B cell (primary cell): ENCODE results near the gene PTPRN2. TPM values are rescaled to one million over a fixed set of nuclear protein-coding genes. Genes with fewer than 3 reads are reported as not detected.

ENCODE experiments used
- ATAC-seq: fragments of 200-7000 bp; cut with Tn5 transposase; one replicate; pipeline ENCODE4 v1.10.0; 2021; ENCODE audit warnings: low read depth, mild to moderate bottlenecking, moderate number of reproducible peaks, moderate library complexity
- CTCF ChIA-PET: fragments of 350-600 bp; sonication (Branson Sonifier 250); formaldehyde crosslinking; loops from one replicate; lab custom pipeline; 2021; ENCODE audit warnings: antibody characterized with exemption, inconsistent platforms; lab: Charles Lee
- POLR2A ChIA-PET: fragments of 350-600 bp; sonication (Branson Sonifier 250); formaldehyde crosslinking; loops from one replicate; lab custom pipeline; 2021; ENCODE audit warnings: antibody characterized with exemption; lab: Charles Lee
- DNase-seq: peaks from one replicate; pipeline ENCODE4 v3.0.0; 2013
- H2AFZ ChIP-seq: 2 replicates; pipeline ENCODE4 v1.6.1; 2012; ENCODE audit warnings: mild to moderate bottlenecking, low read depth, low read length; ENCODE audit not compliant: insufficient read depth, poor library complexity, severe bottlenecking
- H3K27ac ChIP-seq, 2 donors: 1 replicate in 1 of 2; 2 replicates in 1 of 2; pipeline ENCODE4 v1.5.1; 2012 to 2013; ENCODE audit warnings: low read length in 2 of 2, mild to moderate bottlenecking in 2 of 2, moderate library complexity in 1 of 2
- H3K27me3 ChIP-seq, 4 experiments: fragments of 200-600 bp in 1 of 4; sonication (generic) in 1 of 4; replicated peaks in 1 of 4; 1 replicate in 2 of 4; 2 replicates in 2 of 4; pipeline versions ENCODE4 v1.6.1 to v1.7.0; 2013 to 2016; ENCODE audit warnings: low read length in 3 of 4, mild to moderate bottlenecking in 2 of 4, mixed read lengths in 1 of 4, moderate library complexity in 1 of 4; ENCODE audit not compliant: insufficient read depth in 4 of 4, control insufficient read depth in 3 of 4; ENCODE audit errors: control extremely low read depth in 1 of 4
- H3K36me3 ChIP-seq, 2 experiments: replicated peaks in 1 of 2; 1 replicate in 1 of 2; 2 replicates in 1 of 2; pipeline versions ENCODE4 v1.6.1 to v1.7.1; 2013; ENCODE audit warnings: low read length in 1 of 2; ENCODE audit not compliant: insufficient read depth in 2 of 2, control insufficient read depth in 1 of 2; ENCODE audit errors: control extremely low read depth in 1 of 2, extremely low read depth in 1 of 2
- H3K4me1 ChIP-seq, 2 donors: fragments of 200-600 bp in 1 of 2; sonication (generic) in 1 of 2; 1 replicate in 1 of 2; 2 replicates in 1 of 2; pipeline versions ENCODE4 v1.5.1 to v1.6.1; 2013 to 2017; ENCODE audit warnings: low read length in 2 of 2; ENCODE audit not compliant: control insufficient read depth in 2 of 2, insufficient read depth in 2 of 2
- H3K4me2 ChIP-seq: replicated peaks from 2 replicates; pipeline ENCODE3; 2012; ENCODE audit warnings: mild to moderate bottlenecking, low read depth, low read length; ENCODE audit not compliant: poor library complexity, severe bottlenecking
- H3K4me3 ChIP-seq, 5 experiments: fragments of 200-600 bp in 1 of 5; sonication (generic) in 1 of 5; 1 replicate in 3 of 5; 2 replicates in 2 of 5; pipeline versions ENCODE4 v1.5.1 to v1.7.0; 2011 to 2016; ENCODE audit warnings: low read length in 4 of 5, mild to moderate bottlenecking in 4 of 5, low read depth in 2 of 5, control low read depth in 1 of 5, moderate library complexity in 1 of 5; ENCODE audit not compliant: insufficient read depth in 1 of 5; ENCODE audit errors: control extremely low read depth in 1 of 5, extremely low read depth in 1 of 5
- H3K79me2 ChIP-seq: fragments of 200-600 bp; sonication (generic); one replicate; pipeline ENCODE4 v1.6.0; 2016; ENCODE audit warnings: low read length; ENCODE audit not compliant: control insufficient read depth, insufficient read depth
- H3K9ac ChIP-seq: fragments of 200-600 bp; sonication (generic); 2 replicates; pipeline ENCODE4 v1.6.1; 2017; ENCODE audit warnings: mild to moderate bottlenecking, low read length, moderate library complexity
- H3K9me3 ChIP-seq, 3 donors: one replicate each; pipeline versions ENCODE4 v1.6.1 to v1.7.1; 2013; ENCODE audit warnings: low read length in 2 of 3; ENCODE audit not compliant: control insufficient read depth in 2 of 3, insufficient read depth in 1 of 3; ENCODE audit errors: control extremely low read depth in 1 of 3
- H4K20me1 ChIP-seq: 2 replicates; pipeline ENCODE4 v1.6.0; 2012; ENCODE audit warnings: mild to moderate bottlenecking, low read length; ENCODE audit not compliant: insufficient read depth, control insufficient read depth, poor library complexity, severe bottlenecking
- H3K27ac Mint-ChIP-seq: one replicate; pipeline ENCODE4 v1.8.0; 2021; ENCODE audit warnings: mixed read lengths
- H3K27me3 Mint-ChIP-seq: one replicate; pipeline ENCODE4 v1.8.0; 2021; ENCODE audit warnings: mixed read lengths
- H3K4me1 Mint-ChIP-seq: one replicate; pipeline ENCODE4 v1.8.0; 2021; ENCODE audit warnings: mixed read lengths
- H3K4me3 Mint-ChIP-seq: one replicate; pipeline ENCODE4 v1.8.0; 2021; ENCODE audit warnings: mixed read lengths
- H3K9me3 Mint-ChIP-seq: one replicate; pipeline ENCODE4 v1.8.0; 2022; ENCODE audit warnings: mixed read lengths; ENCODE audit not compliant: insufficient read depth
- CTCF ChIP-seq: fragments of 200-600 bp; IDR thresholded peaks from one replicate; pipeline ENCODE4 v1.8.0; 2022; ENCODE audit warnings: antibody characterized with exemption, mild to moderate bottlenecking
- EZH2 ChIP-seq: IDR thresholded peaks from 2 replicates; pipeline ENCODE4 v1.6.1; 2012; ENCODE audit warnings: borderline replicate concordance, low read depth, mild to moderate bottlenecking, moderate library complexity, low read length; ENCODE audit not compliant: insufficient read depth, poor library complexity, severe bottlenecking
- WGBS: methylation state at CpG from one replicate; pipeline ENCODE4 v1.1.5; 2013; ENCODE audit warnings: missing lambda C conversion rate; ENCODE audit not compliant: insufficient coverage; 5-methylcytosine and 5-hydroxymethylcytosine counted together
- intact Hi-C: fragments of 100-400 bp; cut with micrococcal nuclease; formaldehyde crosslinking; loops from one replicate; pipeline ENCODE4 v1.10.0; 2022
- polyA plus RNA-seq: library from polyadenylated mRNA; depleted of rRNA; stranded (reverse); fragments of >200 nt; gene quantifications from 2 replicates; pipeline ENCODE4 v1.2.3, GENCODE V29; 2012
- total RNA-seq, 2 donors: library from RNA; stranded (reverse); fragments of 120-200 nt in 1 of 2; gene quantifications; 1 replicate in 1 of 2; 2 replicates in 1 of 2; pipeline versions ENCODE4 v1.2.3 to v1.2.4, GENCODE V29; 2013 to 2022

Gene PTPRN2
- total and polyA plus RNA-seq, 2 donors (not counting 1 experiment from before 2014, with no cell fraction given): 2.0 to 5.0 TPM

GRCh38 chr7:157753713-157754415 is 833.8 kb downstream of the PTPRN2 start:
- Mint-ChIP-seq H3K4me3 (no peak overlapping the region), H3K27me3 (no peaks in the 10 kb centered on the region), H3K27ac (no peak overlapping the region), H3K4me1 (no peaks in the 10 kb centered on the region), H3K9me3 (no peaks in the 10 kb centered on the region)
- WGBS: 90% methylated on average over 21 of the region's 21 CpGs
- POLR2A ChIA-PET: no interaction called here
- Histone ChIP-seq H3K36me3 (no peaks in the 10 kb centered on the region), H3K9ac (no peak overlapping the region), H2AFZ (no peak overlapping the region), H3K79me2 (no peaks in the 10 kb centered on the region), H3K27me3 (no peaks in the 10 kb centered on the region), H3K27ac (no peak overlapping the region), H3K9me3 (peaks cover 0 to 17% (median 0%) of the 10 kb centered on the region in 3 donors), H4K20me1 (no peaks in the 10 kb centered on the region), H3K4me1 (no peaks in the 10 kb centered on the region), H3K4me2 (no peak overlapping the region), H3K4me3 (no peak overlapping the region)
- intact Hi-C loops: no loop called here
- ATAC-seq (no peak), DNase-seq (no peak)
- TF ChIP-seq EZH2 (no peak), CTCF (no peak)
- CTCF ChIA-PET: no interaction called here

GRCh38 chr7:157752832-157753291 is 834.8 kb downstream of the PTPRN2 start:
- no peaks in the 10 kb centered on the region for H3K36me3 ChIP-seq
- TF ChIP-seq CTCF (no peak), EZH2 (no peak)
- H3K4me3 ChIP-seq: no peak overlapping the region
- ATAC-seq (no peak), DNase-seq (no peak)
- H2AFZ ChIP-seq: no peak overlapping the region
- no peaks in the 10 kb centered on the region for H3K4me1 ChIP-seq
- ChIA-PET POLR2A (no interaction called here), CTCF (no interaction called here)
- Mint-ChIP-seq H3K27me3 (no peaks in the 10 kb centered on the region), H3K27ac (no peak overlapping the region), H3K4me1 (no peaks in the 10 kb centered on the region), H3K9me3 (no peaks in the 10 kb centered on the region), H3K4me3 (no peak overlapping the region)
- no peaks in the 10 kb centered on the region for H3K27me3 ChIP-seq
- WGBS: 85% methylated on average over 17 of the region's 18 CpGs
- H3K79me2 ChIP-seq: no peaks in the 10 kb centered on the region
- H3K27ac ChIP-seq: no peak overlapping the region
- H3K9ac ChIP-seq: no peak overlapping the region
- no peaks in the 10 kb centered on the region for H4K20me1 ChIP-seq
- peaks cover 0 to 10% (median 0%) of the 10 kb centered on the region in 3 donors for H3K9me3 ChIP-seq
- no peak overlapping the region for H3K4me2 ChIP-seq
- intact Hi-C loops: no loop called here
